SU-DHL-6 (cell line): ENCODE data around the gene CISTR.

Experiments
- EZH2phosphoT487 ChIP-seq: fragments of 200-600 bp; sonication (generic), shearing (Covaris generic); conservative IDR thresholded peaks from 2 replicates; pipeline ENCODE4 v1.6.1; 2018; ENCODE audit warnings: mild to moderate bottlenecking, antibody characterized with exemption, low read length, moderate library complexity, mixed read lengths
- TF ChIP-seq, protein P1 (sequence below): fragments of 200-600 bp; sonication (generic); IDR thresholded peaks from one replicate; pipeline ENCODE4 v1.5.1; 2017; ENCODE audit warnings: antibody characterized with exemption, mild to moderate bottlenecking, low read length, moderate library complexity; ENCODE audit not compliant: insufficient read depth, poor library complexity, severe bottlenecking

DNA sequence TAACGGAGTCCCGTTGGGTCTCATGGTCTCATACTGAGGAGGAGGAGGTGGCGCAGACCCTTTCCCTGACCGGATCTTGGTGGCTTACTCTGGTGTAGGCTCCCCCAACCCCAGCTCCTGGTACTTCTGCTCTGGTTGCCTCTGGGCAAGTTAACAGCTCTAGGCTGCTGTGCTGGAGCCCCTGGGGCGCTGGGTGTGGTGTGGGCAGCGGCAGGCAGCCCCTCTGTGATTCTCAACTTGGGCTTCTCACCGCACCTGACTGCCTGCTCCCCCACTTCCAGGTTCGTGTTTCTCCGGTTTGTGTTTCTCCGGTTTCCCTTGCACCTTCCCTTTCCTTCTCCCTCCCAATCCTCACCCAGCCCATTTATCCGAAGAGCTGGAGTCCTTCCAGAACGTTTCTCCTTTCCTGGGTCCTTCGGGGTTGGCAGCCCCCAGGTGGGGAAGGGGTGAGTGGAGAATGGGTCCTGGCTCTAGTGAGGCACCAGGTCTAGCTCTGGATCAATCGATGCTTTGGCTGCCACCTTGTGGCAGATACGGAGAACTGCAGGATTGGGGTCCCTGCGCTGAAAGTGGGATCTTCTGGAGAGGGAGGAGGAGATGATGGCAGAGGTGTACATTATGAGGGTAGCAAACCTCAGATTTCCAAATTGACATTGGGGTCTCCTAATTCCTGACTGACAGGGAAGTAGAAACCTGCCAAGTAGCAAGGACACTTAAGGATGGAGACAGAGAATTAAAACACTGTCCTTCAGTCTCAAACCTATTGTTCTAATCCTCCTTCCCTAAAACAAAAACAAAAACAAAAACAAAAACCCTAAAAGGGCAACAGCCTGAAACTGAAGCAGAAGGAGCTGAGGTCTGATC lies 8.3 kb downstream of the CISTR start:
- TF ChIP-seq, protein P1, sequence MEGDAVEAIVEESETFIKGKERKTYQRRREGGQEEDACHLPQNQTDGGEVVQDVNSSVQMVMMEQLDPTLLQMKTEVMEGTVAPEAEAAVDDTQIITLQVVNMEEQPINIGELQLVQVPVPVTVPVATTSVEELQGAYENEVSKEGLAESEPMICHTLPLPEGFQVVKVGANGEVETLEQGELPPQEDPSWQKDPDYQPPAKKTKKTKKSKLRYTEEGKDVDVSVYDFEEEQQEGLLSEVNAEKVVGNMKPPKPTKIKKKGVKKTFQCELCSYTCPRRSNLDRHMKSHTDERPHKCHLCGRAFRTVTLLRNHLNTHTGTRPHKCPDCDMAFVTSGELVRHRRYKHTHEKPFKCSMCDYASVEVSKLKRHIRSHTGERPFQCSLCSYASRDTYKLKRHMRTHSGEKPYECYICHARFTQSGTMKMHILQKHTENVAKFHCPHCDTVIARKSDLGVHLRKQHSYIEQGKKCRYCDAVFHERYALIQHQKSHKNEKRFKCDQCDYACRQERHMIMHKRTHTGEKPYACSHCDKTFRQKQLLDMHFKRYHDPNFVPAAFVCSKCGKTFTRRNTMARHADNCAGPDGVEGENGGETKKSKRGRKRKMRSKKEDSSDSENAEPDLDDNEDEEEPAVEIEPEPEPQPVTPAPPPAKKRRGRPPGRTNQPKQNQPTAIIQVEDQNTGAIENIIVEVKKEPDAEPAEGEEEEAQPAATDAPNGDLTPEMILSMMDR = peak; percentile 81
- TF ChIP-seq EZH2phosphoT487 = no peak
